AG04450 (cell line): ENCODE data around the gene F8. TPM values are rescaled to one million over a fixed set of nuclear protein-coding genes. Genes with fewer than 3 reads are reported as not detected.
"Not testable (repeated sequence)": the region's sequence is repeated elsewhere in the genome, so short reads cannot be mapped to it uniquely, and the experiment has no call there.

Experiments used
- CTCF ChIA-PET: fragments of 300-600, 350-600 bp; formaldehyde crosslinking; extraction: SDS; loops from one replicate; lab custom pipeline; 2022; ENCODE audit warnings: antibody characterized with exemption, inconsistent platforms; lab: Charles Lee
- POLR2A ChIA-PET: fragments of 350-600 bp; formaldehyde crosslinking; extraction: SDS; loops from one replicate; lab custom pipeline; 2021; ENCODE audit warnings: antibody characterized with exemption, inconsistent platforms; lab: Yijun Ruan, JAX
- DNase-seq: peaks from one replicate; pipeline ENCODE4 v3.0.0-alpha.2; 2011; ENCODE audit warnings: low read depth, low spot score
- H3K27ac ChIP-seq: one replicate; pipeline ENCODE4 v1.5.1; 2012; ENCODE audit warnings: low read depth, low read length, control low read depth
- H3K27me3 ChIP-seq: one replicate; pipeline ENCODE4 v1.6.0; 2012; ENCODE audit warnings: low read length; ENCODE audit not compliant: control insufficient read depth, insufficient read depth
- H3K4me3 ChIP-seq: 2 replicates; pipeline ENCODE4 v1.5.1; 2011; ENCODE audit warnings: mild to moderate bottlenecking, low read depth, low read length, control low read depth
- H3K9me3 ChIP-seq: 2 replicates; pipeline ENCODE4 v1.5.1; 2012; ENCODE audit warnings: low read length; ENCODE audit not compliant: control insufficient read depth, insufficient read depth
- CTCF ChIP-seq: IDR thresholded peaks from 2 replicates; pipeline ENCODE4 v1.5.1; 2011; ENCODE audit warnings: low read depth, low read length, control low read depth, inconsistent platforms
- polyA plus RNA-seq: library from polyadenylated mRNA; depleted of rRNA; stranded (reverse); fragments of >200 nt; gene quantifications from 2 replicates; pipeline ENCODE4 v1.2.3, GENCODE V29; 2011

The F8 gene
- polyA plus RNA-seq, 1 experiment, result 1.4 TPM

GRCh38 chrX:154980330-154981115 lies 42.0 kb downstream of the F8 start:
- TF ChIP-seq CTCF, result peak; percentile 60
- H3K27ac ChIP-seq, result no peak overlapping the region
- peak overlapping the region; percentile 58 for H3K4me3 ChIP-seq
- ChIA-PET CTCF (interaction anchor here (0.6 to 1.8 kb wide), 17 partner anchors 9 to 236 kb away, joined by 3 to 17 read pairs (median 4); partner anchors contain the start of gene VBP1), POLR2A (no interaction called here)
- H3K27me3 ChIP-seq, result no peaks in the 10 kb centered on the region
- no peaks in the 10 kb centered on the region for H3K9me3 ChIP-seq
- DNase-seq, result peak; percentile 11

- no peaks in the 10 kb centered on the region for H3K27me3 ChIP-seq
- no peak overlapping the region for H3K4me3 ChIP-seq
- DNase-seq, result no peak
- ChIA-PET POLR2A (no interaction called here), CTCF (interaction anchor here (0.8 to 1.8 kb wide), 13 partner anchors 9 to 237 kb away, joined by 3 to 17 read pairs (median 5); partner anchors contain the start of gene VBP1)
- H3K27ac ChIP-seq, result no peak overlapping the region
- TF ChIP-seq CTCF, result no peak
- no peaks in the 10 kb centered on the region for H3K9me3 ChIP-seq
Measured at GRCh38 chrX:154979629-154980028, 42.9 kb downstream of the F8 start.

GRCh38 chrX:154968353-154968752 lies 54.2 kb downstream of the F8 start:
- ChIA-PET CTCF (no interaction called here), POLR2A (no interaction called here)
- Histone ChIP-seq H3K27ac (no peak overlapping the region), H3K27me3 (no peaks in the 10 kb centered on the region), H3K4me3 (no peak overlapping the region), H3K9me3 (no peaks in the 10 kb centered on the region)
- TF ChIP-seq CTCF, result no peak
- DNase-seq, result no peak

GRCh38 chrX:154967603-154968002 lies 54.9 kb downstream of the F8 start:
- H3K27ac ChIP-seq, result no peak overlapping the region
- no peak for DNase-seq
- H3K27me3 ChIP-seq, result no peaks in the 10 kb centered on the region
- CTCF ChIA-PET, result no interaction called here
- H3K9me3 ChIP-seq, result no peaks in the 10 kb centered on the region
- POLR2A ChIA-PET, result no interaction called here
- H3K4me3 ChIP-seq, result no peak overlapping the region
- no peak for TF ChIP-seq CTCF

GRCh38 chrX:154961947-154962346 lies 60.6 kb downstream of the F8 start:
- TF ChIP-seq CTCF, result no peak
- DNase-seq, result no peak
- ChIA-PET POLR2A (no interaction called here), CTCF (no interaction called here)
- Histone ChIP-seq H3K27me3 (no peaks in the 10 kb centered on the region), H3K27ac (no peak overlapping the region), H3K9me3 (no peaks in the 10 kb centered on the region), H3K4me3 (no peak overlapping the region)

GRCh38 chrX:154955799-154956198 lies 66.7 kb downstream of the F8 start:
- H3K4me3 ChIP-seq, CTCF ChIA-PET, H3K9me3 ChIP-seq, H3K27me3 ChIP-seq, POLR2A ChIA-PET, H3K27ac ChIP-seq, DNase-seq: not testable (repeated sequence)

- POLR2A ChIA-PET, CTCF ChIA-PET, H3K9me3 ChIP-seq, H3K27ac ChIP-seq, DNase-seq, H3K27me3 ChIP-seq, H3K4me3 ChIP-seq: not testable (repeated sequence)
Measured at GRCh38 chrX:154939265-154939664, 83.3 kb downstream of the F8 start.

GRCh38 chrX:154924771-154925170 lies 97.8 kb downstream of the F8 start:
- H3K9me3 ChIP-seq, H3K27me3 ChIP-seq, H3K27ac ChIP-seq, H3K4me3 ChIP-seq, CTCF ChIA-PET, DNase-seq, POLR2A ChIA-PET: not testable (repeated sequence)
